Ureter (tissue), 1 donor: ENCODE measurements around the gene MTAP. TPM values are rescaled to one million over a fixed set of nuclear protein-coding genes. Genes with fewer than 3 reads are reported as not detected.
"Not testable (repeated sequence)": the region's sequence is repeated elsewhere in the genome, so short reads cannot be mapped to it uniquely, and the experiment has no call there.

Source experiments
- DNase-seq: peaks from one replicate; pipeline ENCODE4 v3.0.0-alpha.2; 2020; ENCODE audit warnings: low spot score
- total RNA-seq: library from RNA; stranded (reverse); gene quantifications from one replicate; pipeline ENCODE4 v1.2.4, GENCODE V29; 2023
- donor health status: DM: yes; HTN: yes; CAD: no.

MTAP gene
- total RNA-seq, 1 donor from 2014 or later, result 75.5 TPM

GRCh38 chr9:21919377-21920362 is 117.2 kb downstream of the MTAP start:
- DNase-seq, result no peak

- DNase-seq, result no peak
These were observed 121.3 kb downstream of the MTAP start for GRCh38 chr9:21923694-21924093.

GRCh38 chr9:21927752-21928151 is 125.3 kb downstream of the MTAP start:
- no peak for DNase-seq

GRCh38 chr9:21931428-21931827 is 129.0 kb downstream of the MTAP start:
- no peak for DNase-seq

- no peak for DNase-seq
These were observed 130.8 kb downstream of the MTAP start for GRCh38 chr9:21933281-21933680.

- no peak for DNase-seq
These were observed 131.4 kb downstream of the MTAP start for GRCh38 chr9:21933865-21934264.

GRCh38 chr9:21935631-21936030 is 133.2 kb downstream of the MTAP start:
- no peak for DNase-seq

- DNase-seq, result no peak
These were observed 133.7 kb downstream of the MTAP start for GRCh38 chr9:21936161-21936560.

- DNase-seq, result no peak
These were observed 139.0 kb downstream of the MTAP start for GRCh38 chr9:21941337-21941995.

- DNase-seq, result no peak
These were observed 141.0 kb downstream of the MTAP start for GRCh38 chr9:21943464-21943863.

GRCh38 chr9:21945606-21946005 is 143.2 kb downstream of the MTAP start:
- DNase-seq, result no peak

- no peak for DNase-seq
These were observed 156.4 kb downstream of the MTAP start for GRCh38 chr9:21958833-21959232.

GRCh38 chr9:21959268-21959667 is 156.8 kb downstream of the MTAP start:
- not testable (repeated sequence) for DNase-seq

GRCh38 chr9:21961569-21961968 is 159.1 kb downstream of the MTAP start:
- no peak for DNase-seq

- no peak for DNase-seq
These were observed 162.5 kb downstream of the MTAP start for GRCh38 chr9:21964925-21965385.

- peak; percentile 55 for DNase-seq
These were observed 163.0 kb downstream of the MTAP start for GRCh38 chr9:21965401-21965951.

- DNase-seq, result no peak
These were observed 163.9 kb downstream of the MTAP start for GRCh38 chr9:21966140-21966851.

- no peak for DNase-seq
These were observed 164.7 kb downstream of the MTAP start for GRCh38 chr9:21967169-21967568.

- DNase-seq, result no peak
These were observed 165.3 kb downstream of the MTAP start for GRCh38 chr9:21967702-21968101.

GRCh38 chr9:21968331-21969010 is 166.0 kb downstream of the MTAP start:
- no peak for DNase-seq
